ENCODE data around the gene PLOD2.
"Not testable (repeated sequence)": the region's sequence is repeated elsewhere in the genome, so short reads cannot be mapped to it uniquely, and the experiment has no call there.

Gene PLOD2

GRCh38 chr3:146134348-146135117 is 26.5 kb downstream of the PLOD2 start:
- no peak for DNase-seq

DNA sequence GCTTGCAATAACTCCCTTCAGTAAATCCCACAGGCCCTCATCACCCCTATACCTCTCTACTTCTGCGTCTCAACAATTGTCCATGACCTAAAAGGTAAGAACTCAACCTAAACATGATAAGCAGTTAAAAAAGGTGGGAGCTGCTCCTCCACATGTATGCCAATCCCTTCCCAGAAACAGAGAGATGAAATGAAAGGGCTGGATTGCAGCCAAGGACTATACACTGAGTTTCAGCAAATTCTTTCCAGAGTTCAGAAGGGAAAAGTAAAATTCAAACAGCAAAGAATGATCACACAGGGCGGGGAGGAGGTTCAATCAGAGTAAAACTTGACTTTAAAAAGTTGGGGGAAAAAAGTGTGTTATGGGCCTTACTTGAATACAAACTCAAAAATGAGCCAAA is 27.5 kb downstream of the PLOD2 start:
- DNase-seq, result no peak

DNA sequence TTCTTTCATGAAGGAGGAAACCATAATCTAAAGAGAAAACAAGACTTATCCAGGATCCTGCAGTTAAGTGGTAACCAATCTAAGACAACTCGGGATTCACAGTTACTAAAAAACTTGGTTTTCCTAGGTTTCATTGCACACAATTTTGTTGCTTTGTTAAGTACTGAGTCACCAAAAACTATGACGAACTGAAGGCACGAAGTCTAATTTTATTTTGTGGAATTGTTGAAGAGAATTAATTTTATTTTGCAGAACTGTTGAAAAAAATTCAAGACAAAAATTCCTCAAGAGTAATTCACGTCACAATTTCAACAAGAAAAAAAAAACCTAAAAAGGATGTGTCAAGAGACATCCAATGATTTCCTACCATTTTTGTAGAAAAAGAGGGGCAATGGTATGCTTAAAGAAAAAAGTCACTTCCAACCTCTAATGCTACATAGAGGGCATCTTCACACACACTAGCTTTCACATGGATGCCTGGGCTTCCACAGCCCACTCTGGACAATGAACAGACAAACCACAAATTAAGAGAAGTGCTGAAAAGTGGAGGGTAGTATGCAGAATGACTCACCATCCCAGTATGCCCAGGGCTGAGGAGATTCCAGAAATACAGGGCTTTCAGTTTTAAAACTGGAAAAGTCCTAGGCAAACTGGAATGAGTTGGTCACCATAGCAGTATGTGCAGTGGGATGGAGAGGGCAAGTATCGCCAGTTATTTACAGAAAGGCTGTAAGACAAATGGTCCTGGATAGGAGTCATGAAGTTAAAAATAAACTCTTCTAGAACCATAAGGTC is 29.2 kb downstream of the PLOD2 start:
- DNase-seq, result no peak

DNA sequence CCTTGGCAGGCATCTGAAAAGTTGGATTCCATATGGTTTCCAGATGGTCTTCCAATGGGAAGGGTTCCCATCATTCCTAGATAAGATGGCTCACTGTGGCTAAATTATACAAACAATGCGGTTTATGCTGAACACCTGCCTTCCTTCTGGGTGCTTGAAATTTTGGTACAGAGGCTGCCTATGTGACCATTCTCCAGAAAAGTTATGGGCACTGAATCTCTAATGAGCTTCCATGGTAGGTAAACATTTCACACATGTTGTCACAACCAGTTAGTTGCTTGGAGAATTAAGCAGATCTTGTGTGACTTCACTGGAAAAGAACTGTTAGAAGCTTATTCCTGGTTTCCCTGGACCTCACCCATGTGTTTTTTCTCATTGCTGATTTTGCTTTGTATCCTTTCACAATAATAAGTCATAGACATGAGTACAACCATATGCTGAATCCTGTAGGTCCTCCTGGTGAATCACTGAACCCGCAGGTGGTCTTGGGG is 30.1 kb downstream of the PLOD2 start:
- no peak for DNase-seq

DNA sequence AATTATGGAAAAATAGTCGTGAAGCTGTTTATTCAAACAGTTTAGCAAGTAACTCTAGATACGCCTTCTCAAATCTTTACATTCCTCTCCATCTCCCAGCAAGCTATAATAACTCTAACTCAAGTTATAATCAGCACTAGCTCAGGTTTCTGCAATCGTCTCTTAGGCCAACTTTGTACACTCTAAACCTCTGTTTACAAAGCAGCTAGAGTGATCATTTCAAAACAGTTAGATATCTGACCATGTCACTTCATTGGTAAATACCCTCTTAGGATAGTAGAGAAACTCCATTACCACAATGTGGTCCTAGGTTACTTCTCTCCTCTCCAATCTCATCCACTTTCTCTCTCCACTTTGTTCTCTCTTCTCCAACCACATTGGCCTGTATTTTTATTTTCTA is 31.2 kb downstream of the PLOD2 start:
- DNase-seq, result no peak

DNA sequence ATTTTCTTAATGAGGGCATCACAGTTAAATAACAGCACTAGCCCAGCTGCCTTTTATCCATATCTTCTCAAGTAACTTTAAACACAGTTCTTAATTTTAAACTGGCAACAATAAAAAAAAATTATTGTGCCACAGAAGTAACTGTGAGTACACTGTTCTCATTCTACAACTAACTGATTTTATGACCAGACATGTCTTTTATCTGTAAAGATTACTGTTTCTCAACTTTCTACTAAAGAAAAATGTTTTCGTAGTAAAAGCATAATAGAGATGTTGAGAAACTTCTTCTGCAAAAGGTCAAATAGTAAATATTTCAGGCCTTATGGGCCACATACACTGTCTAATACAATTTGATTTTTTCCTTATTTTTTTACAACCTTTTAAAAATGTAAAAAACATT is 32.0 kb downstream of the PLOD2 start:
- DNase-seq, result no peak

GRCh38 chr3:146128179-146128578 is 32.8 kb downstream of the PLOD2 start:
- no peak for DNase-seq

GRCh38 chr3:146125951-146126350 is 35.0 kb downstream of the PLOD2 start:
- no peak for DNase-seq

- DNase-seq, result no peak
Observed at GRCh38 chr3:146124126-146124801, 36.7 kb downstream of the PLOD2 start.

- DNase-seq, result no peak
Observed at GRCh38 chr3:146117406-146118285, 43.3 kb downstream of the PLOD2 start.

DNA sequence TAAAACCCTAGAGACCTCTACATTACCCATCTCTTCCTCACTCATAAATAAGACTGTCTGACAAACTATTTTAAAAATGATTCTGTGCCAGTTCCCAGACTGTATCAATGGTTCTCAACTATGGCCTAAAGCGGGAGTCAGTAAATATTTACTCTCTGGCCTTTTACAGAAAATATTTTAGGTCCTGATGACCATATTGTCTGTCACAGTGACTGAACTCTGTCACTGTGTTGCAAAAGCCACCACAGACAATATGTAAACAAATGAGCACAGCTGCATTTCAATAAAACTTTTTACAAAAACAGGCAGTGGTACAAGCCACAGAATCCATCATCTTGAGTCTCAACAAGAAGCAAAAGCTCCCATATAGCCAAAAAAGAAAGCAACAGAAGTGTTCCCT is 45.4 kb downstream of the PLOD2 start:
- no peak for DNase-seq

DNA sequence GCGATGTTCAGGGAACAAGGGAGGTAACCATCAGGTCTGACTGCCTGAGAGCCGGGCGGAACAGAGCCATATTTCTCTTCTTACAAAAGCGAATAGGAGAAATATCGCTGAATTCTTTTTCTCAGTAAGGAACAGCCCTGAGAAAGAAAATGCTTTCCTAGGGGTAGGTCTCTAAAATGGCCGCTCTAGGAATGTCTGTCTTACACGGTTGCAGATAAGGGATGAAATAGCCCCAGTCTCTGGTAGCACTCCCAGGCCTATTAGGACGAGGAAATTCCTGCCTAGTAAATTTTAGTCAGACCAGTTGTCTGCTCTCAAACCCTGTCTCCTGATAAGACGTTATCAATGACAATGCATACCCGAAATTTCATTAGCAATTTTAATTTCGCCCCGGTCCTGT is 47.2 kb downstream of the PLOD2 start:
- not testable (repeated sequence) for DNase-seq

DNA sequence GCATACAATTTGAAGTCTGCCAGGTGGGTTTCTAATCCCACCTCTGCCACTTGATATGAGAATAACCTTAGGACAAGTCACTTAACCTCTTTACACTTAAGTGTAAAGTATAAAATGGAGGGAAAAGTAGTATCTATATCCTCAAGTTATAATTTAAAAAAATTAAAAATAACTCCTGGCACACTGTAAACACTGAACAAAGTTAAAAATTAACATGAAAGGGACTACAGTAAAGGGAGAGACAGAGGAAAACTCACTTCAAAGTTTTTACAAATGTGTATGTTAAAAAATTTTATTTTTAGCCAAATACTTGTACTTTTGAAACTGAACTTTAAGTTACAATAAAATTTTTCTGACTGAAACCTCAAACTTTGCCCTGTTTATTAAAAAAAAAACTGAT is 49.6 kb downstream of the PLOD2 start:
- no peak for DNase-seq

DNA sequence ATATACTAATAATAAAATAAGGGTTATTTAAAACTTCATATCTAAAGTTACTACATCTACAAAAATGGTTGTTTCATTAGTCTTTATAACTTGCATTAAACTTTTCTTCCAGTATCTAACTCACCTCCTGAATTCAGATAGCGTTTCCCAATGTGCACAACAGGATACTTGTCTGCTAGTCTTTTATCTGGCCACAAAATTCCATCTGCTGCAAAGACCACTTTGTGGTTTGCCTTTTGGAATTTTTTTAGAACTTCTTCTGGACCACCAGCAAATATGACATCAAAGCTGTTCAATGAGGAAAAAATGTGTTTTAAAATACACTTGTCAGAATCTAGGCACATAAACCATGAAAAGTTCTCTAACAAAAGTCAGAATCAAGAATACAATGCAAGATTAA is 50.8 kb downstream of the PLOD2 start:
- no peak for DNase-seq

GRCh38 chr3:146106986-146107385 is 54.0 kb downstream of the PLOD2 start:
- no peak for DNase-seq

- DNase-seq, result no peak
Observed at GRCh38 chr3:146104068-146104467, 56.9 kb downstream of the PLOD2 start.

DNA sequence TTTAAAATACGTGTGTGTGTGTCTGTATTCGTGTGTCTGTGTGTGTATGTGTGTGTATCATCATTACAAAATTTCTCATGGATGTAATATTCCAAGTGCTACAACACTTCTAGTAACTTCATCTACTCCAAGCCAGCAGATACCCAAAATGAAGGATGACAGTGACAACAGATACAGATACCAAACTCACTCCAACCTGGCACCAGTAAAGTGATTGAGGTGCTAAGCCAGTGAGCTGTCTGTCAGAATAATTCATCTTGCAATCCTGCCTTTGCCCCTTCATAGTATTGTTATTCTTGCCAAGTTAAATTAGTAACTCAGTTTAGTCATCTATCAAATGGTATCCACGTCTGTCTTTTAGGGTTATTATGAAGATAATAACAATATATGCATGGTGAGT is 58.1 kb downstream of the PLOD2 start:
- no peak for DNase-seq

- no peak for DNase-seq
Observed at GRCh38 chr3:146101538-146101937, 59.4 kb downstream of the PLOD2 start.

GRCh38 chr3:146100825-146101444 is 60.0 kb downstream of the PLOD2 start:
- no peak for DNase-seq

- no peak for DNase-seq
Observed at GRCh38 chr3:146100180-146100579, 60.8 kb downstream of the PLOD2 start.

GRCh38 chr3:146099316-146099715 is 61.7 kb downstream of the PLOD2 start:
- DNase-seq, result no peak

DNA sequence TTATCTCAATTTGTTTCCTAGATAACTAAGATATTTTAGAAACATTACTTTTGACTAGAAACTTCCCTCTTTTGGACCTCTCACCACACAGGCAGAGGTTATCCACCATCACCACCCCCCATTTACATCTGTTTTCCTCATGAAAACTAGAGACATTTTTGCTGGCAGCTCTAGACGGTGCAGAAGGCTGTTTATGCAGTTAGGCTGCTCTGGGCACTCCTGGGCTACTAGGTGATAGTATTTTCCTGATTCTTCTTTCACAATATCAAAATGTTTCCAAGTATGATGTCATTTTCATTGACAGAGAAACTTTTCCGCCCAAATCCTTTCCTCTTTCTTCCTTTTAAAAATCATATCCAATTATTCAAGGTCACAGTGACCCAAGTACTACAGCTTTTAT is 67.1 kb downstream of the PLOD2 start:
- no peak for DNase-seq

All from cortex of kidney (tissue), 1 donor.